GM08714 (cell line): ENCODE results near the gene PLAC8L1.

ENCODE experiments used
- H3K4me3 ChIP-seq: fragments of 200-500 bp; sonication (Bioruptor generic); 2 replicates; pipeline ENCODE4 v1.5.1; 2014; ENCODE audit warnings: mild to moderate bottlenecking, low read length, inconsistent platforms
- ZNF274 ChIP-seq: IDR thresholded peaks from 2 replicates; pipeline ENCODE4 v1.6.1; 2012; ENCODE audit warnings: mild to moderate bottlenecking, low read depth, low read length

PLAC8L1 gene

DNA sequence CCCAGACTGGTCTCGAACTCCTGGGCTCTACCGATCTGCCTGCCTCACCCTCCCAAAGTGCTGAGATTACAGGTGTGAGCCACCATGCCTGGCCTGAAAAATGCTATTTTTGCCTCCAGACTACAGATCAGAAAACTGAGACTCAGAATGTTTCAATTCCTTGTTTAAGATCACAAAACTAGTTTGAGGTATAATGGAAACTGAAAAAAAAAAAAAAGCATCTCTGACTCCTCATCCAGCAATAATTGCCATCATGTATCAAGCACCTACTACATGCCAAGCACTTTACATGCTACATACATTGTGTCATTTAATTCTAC, 35.6 kb downstream of the PLAC8L1 start:
- no peak for TF ChIP-seq ZNF274
- H3K4me3 ChIP-seq: no peak overlapping the region

DNA sequence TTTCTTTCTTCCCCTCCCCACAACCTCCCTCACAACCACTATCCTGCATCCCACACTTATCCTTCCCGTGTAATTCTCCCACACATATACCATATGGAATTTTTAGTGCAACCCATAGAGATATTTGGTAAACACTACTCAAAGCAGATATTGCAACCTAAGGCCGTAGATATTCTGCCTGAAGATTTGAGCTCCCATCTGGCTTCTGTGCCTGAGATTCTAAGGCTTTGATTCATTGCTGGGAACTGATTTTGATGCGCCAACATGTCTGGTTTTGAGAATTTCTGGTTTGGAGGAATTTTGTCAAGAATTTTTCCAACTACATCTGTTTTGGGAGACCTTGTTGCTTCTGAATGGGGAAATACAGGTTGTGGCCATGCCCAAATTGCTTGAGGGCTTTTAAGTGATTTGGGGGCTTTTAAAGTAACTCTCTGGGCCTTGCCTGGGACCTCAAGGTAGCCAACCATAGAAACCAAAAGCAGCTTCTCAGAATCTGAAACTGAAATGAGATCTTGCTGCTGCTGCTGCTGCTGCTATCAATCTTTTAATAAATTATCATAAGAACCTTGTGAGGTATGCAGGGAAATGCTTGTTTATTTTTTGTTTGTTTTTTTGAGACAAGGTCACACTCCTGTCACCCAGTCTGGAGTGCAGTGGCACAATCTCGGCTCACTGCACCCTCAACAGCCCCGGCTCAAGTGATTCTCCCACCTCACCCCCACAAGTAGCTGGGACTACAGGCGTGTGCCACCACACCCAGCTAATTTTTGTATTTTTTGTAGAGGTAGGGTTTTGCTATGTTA, 36.2 kb downstream of the PLAC8L1 start:
- no peak overlapping the region for H3K4me3 ChIP-seq
- no peak for TF ChIP-seq ZNF274

DNA sequence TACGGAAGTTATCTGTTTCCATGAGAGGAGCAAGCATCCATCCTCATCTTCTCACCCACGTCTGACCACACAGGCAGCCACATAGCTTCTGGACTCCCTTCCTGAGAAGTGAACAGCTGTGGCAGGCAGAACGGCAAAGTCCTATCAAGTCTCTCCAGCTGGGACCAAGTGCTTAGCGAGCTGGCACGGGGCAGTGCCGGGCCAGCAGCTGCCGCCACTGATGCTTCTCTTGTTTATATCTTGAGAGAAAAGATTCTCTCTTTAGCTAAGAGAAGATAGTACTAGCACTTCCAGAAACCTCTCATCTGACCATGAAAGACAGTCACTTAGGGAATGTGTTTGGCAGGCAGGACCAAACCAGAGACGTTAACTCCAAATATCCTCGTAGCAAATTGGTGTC, 37.2 kb downstream of the PLAC8L1 start:
- TF ChIP-seq ZNF274: no peak
- H3K4me3 ChIP-seq: no peak overlapping the region

DNA sequence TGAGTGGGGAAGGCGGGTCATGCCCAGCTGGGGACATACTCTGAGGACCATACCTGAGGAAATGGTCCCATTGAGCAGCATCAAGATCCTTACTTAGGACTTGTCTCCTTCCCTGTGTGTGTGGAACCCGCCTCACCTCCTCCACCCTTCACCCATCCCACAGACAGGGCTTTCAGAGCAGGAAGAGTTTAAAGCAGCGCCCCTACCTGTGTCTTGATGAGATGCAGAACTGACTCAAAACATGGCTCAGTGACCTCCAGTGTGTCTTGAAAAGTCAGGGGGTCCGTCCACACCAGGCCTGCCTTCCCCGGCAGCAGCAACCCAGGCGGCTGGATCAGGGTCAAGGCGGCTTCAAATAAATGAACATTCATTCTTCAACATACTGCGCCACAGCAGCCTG, 38.4 kb downstream of the PLAC8L1 start:
- H3K4me3 ChIP-seq: no peak overlapping the region
- no peak for TF ChIP-seq ZNF274

DNA sequence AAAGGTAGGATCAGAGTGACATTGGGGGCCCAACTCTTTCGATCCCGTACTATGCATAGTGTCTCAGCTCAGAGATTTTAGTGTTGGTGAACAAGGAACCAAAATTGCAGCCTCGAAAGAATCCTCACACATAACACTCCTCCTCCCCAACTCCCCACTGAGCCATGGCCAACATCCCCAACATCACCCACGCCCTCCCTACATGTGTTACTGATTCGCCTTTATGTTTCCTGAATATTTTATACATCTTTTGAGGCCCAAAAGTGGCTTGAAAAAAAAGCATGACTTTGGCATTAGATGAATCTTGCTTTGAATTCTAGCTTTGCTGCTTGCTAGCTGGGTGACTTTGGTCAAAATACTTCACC, 45.2 kb downstream of the PLAC8L1 start:
- TF ChIP-seq ZNF274: no peak

DNA sequence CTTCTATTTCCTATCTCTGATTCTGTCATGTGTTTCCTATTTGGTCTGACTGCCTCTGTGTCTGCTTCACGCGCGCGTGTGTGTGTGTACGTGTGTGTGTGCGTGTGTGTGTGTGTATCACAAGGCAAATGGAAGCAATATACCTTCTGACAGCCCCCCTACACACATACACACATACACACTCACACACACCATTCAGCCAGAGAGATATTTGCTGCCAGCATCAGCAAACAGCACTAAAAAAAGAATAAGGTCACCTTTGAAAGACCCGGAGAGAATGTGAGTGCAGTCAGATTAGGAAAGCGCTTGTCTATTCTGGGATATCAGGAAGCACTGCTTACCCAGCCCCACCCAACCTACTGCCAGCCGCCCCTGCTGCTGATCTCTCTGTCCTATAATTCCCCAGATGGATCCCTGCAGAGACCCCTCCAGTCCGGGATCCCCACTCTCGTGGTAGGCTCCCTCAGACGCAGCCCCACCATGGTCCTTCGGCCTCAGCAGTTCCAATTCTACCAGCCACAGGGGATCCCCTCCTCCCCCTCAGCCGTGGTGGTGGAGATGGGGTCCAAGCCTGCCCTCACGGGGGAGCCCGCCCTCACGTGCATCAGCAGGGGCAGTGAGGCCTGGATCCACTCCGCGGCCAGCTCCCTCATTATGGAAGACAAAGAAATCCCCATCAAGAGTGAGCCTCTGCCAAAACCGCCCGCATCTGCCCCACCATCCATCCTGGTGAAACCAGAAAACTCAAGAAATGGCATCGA, 45.7 kb downstream of the PLAC8L1 start:
- TF ChIP-seq ZNF274: no peak
- no peak overlapping the region for H3K4me3 ChIP-seq

More for the DNA sequence above, 45.2 kb downstream of the PLAC8L1 start:
- H3K4me3 ChIP-seq: no peak overlapping the region

DNA sequence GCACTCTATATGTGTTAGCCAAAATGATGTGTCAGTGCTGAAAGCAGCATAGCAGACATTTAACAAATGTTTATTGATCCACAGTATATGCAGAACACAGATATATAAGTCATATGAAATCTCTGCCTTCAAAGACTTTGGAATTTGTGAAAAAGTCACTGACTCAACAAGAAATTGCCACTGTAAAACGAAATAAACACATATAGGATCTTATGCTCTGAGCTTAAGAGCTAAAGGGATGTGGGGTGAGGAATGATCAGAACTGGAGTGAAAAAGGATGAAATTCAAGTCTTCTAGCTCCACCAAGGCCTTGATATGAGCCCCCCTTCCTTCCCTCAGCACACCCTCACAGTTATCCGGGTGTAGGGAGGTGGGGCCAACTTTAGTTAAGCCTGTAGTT, 49.9 kb downstream of the PLAC8L1 start:
- no peak for TF ChIP-seq ZNF274
- no peak overlapping the region for H3K4me3 ChIP-seq

DNA sequence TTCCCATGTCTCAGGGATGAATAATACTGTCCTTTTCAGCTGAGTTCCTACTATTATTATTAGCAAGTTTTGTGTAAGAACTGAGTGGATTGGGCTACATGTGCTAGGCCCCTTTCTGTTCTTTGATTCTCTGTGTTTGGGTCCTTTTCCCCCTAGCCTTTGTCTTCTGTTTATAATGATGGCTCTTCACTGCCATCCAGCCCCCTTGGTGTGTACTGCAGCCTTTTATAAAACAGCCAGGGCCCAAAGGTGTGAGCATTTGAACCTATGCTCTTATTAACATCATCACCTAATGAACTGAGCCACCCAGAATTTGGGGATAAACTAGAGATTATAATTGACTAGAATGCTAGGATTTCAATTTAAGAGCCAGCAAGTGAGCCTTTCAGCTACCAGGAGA, 52.6 kb downstream of the PLAC8L1 start:
- no peak for TF ChIP-seq ZNF274

DNA sequence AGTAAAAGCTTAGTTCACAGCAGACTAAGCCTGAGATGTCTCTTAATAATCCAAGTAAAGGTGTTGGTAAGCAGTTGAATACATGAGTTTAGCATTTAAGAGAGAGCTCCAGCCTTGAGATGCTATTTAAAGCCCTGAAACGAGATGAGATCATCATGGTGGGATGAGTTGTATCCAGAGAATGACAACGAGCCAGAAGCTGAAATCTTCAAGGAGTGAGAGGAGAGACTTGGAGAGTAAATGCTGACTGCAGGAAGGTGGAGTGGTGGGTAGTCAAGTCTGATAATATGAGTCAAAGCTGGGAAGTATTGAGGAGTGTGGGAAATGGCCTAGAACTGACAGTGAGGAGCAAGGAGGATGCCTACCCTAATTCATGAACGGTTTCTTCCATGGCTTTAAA, 53.7 kb downstream of the PLAC8L1 start:
- no peak for TF ChIP-seq ZNF274
- no peak overlapping the region for H3K4me3 ChIP-seq

More for the DNA sequence above, 52.6 kb downstream of the PLAC8L1 start:
- no peak overlapping the region for H3K4me3 ChIP-seq

DNA sequence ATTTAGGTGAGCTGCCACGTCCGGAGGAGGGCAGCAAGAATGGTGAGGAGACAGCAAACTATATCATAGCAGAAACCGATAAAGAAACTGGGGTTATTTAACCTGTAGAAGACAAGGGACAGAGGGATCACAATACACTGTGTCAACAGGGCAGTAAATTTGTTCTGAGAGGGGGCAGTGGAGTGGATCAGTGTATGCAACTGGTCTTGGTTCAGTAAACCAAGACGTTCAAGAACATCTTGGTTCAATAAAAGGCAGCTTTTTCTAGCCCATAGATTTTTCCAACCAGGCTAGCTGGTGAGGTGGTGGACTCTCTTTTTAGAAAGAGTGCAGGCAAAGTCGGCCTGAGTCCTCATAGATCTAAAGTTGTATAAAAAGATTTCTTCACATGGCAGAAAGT, 55.3 kb downstream of the PLAC8L1 start:
- no peak overlapping the region for H3K4me3 ChIP-seq
- no peak for TF ChIP-seq ZNF274

DNA sequence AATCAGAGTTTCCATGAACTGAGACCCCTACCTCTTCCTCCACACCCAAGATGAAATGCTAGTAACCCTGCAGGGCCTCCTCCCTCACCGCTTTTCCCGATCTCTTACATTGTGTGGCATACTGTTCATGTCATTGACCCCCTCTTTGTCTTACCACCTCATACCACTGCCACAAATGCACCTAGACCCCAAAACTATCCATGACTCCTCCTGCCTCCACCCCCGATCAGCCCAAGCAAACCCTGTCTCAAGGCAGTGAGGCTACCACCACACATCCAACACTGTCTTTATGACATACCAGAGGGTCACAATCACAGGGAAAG, 55.7 kb downstream of the PLAC8L1 start:
- no peak overlapping the region for H3K4me3 ChIP-seq

DNA sequence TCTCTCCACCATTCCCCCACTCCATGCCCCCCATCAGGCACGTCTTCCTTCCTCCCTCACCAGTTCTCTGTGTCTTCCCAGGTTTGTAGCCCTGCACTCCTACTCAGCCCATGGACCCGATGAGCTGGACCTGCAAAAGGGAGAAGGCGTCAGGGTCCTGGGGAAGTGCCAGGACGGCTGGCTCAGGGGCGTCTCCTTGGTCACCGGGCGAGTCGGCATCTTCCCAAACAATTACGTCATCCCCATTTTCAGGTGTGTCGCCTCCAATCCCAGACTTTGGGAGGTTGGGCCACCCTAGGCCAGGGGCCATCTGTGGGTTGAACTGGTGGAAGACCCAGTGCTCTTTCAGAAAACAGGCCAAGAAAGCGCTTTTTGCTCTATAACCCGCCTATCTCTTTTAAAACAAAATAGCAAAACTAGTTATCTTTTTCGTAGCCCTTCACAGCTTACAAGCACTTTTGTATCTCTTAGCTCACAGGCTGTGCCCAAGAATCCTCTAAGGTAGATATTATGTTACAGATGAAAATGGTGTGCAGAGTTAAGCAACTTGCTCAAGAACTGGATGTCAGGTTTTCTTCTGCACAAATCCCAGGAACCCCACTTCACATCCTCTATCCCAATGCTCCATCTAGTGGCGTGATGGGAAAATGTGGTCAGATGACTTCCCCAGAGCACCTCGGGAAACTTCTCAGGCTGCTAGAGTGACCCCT, 56.2 kb downstream of the PLAC8L1 start:
- H3K4me3 ChIP-seq: no peak overlapping the region
- TF ChIP-seq ZNF274: no peak

More for the DNA sequence above, 55.7 kb downstream of the PLAC8L1 start:
- no peak for TF ChIP-seq ZNF274

DNA sequence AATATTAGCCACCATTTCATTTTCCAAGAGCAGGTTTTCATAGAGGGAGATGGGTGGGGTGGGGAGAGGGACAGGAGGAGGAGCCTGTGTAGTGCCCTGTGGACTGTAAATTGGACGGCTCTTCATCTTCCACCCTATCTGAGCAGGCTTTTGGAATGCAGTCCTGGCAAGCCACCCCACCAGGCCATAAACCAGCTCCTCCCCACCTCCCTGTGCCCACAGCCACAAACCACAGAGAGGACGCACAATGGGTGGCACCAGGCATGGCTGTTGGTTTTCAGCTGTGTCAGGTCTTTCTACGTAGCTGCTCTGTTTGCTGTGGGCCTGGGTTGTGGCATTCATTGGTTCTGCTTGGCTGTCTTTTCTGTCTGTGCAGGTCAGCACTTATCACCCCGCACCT, 58.0 kb downstream of the PLAC8L1 start:
- TF ChIP-seq ZNF274: no peak
- no peak overlapping the region for H3K4me3 ChIP-seq

DNA sequence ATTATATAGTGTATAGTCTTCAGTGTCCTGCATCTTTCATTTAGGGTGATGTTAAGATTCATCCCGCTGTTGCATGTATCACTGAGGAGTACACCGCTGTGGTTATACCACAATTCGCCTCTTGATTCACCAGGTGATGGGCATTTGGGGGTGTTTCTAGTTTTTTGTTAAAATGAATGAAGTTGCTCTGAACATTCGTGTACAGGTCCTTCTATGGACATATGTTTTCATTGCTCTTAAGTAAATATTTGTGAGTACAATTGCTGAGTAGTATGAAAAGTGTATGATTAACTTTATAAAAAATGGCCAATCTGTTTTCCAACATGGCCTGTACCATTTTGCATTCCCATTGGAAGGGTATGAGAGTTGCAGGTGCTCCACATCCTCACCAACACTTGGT, 61.7 kb downstream of the PLAC8L1 start:
- H3K4me3 ChIP-seq: no peak overlapping the region
- TF ChIP-seq ZNF274: no peak

DNA sequence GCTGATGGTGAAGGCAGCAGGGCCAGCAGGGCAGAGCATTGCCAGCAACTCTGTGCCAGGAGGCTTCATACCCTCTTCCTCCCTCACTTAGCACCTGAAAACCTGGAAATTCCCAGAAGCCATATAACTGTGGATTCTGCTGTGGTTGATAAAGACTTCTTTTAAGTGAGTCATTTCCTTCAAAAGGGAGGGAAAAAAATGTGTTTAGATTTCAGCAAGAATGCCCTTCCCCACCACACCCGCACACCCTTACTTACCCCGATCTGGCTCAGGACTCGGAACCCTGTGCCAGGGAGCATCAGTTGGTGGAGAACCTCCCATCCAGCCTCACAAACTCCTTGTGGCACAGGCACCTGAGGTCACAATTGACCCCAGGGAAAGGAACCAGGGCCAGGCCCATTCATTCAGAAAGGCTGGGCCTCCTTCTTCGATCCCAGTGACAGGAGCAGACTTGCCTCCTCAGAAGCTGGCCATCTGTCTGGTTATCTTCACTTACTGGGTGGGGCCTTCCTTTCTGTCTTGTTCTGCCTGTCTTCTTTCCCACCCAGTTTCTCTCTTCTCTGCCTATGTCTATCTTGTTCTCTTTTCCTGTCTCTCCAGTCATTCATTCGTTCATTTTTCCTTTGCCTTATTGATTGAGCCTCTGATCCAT, 62.6 kb downstream of the PLAC8L1 start:
- no peak for TF ChIP-seq ZNF274
- no peak overlapping the region for H3K4me3 ChIP-seq
